HepG2 (cell line): ENCODE measurements around the gene EFCAB11. TPM values are rescaled to one million over a fixed set of nuclear protein-coding genes. Genes with fewer than 3 reads are reported as not detected.

Experiments
- ATAC-seq: fragments of 200-7000 bp; cut with Tn5 transposase; 3 replicates; pipeline ENCODE4 v1.9.1; 2020; ENCODE audit warnings: mild to moderate bottlenecking, moderate library complexity
- BruUV-seq: library from RNA; stranded (reverse); fragments of 400-500 nt; replicated peaks from 2 replicates; lab custom pipeline; 2021; lab: Mats Ljungman, UMichigan
- CTCF ChIA-PET: fragments of 300-600 bp; formaldehyde crosslinking; extraction: SDS; loops from one replicate; lab custom pipeline; 2021; ENCODE audit warnings: low total read pairs, inconsistent platforms, low intra/inter-chr PET ratio; lab: Yijun Ruan, JAX
- POLR2A ChIA-PET: fragments of 350-600 bp; sonication (Branson Sonifier 250); formaldehyde crosslinking; loops from one replicate; lab custom pipeline; 2020; ENCODE audit warnings: antibody characterized with exemption, inconsistent platforms; lab: Yijun Ruan, JAX
- DNase-seq: peaks from one replicate; pipeline ENCODE4 v3.0.0-alpha.2; 2015; ENCODE audit warnings: low spot score
- FAIRE-seq: peaks from 3 replicates; lab custom pipeline; 2011; peaks lifted over from hg19 to GRCh38; lab: Jason Lieb, UNC
- H2AFZ ChIP-seq: one replicate; pipeline ENCODE4 v1.6.1; 2011; ENCODE audit warnings: low read length, inconsistent platforms
- H3K27ac ChIP-seq: fragments of 300-600 bp; 3 replicates; pipeline ENCODE4 v1.8.0; 2011; ENCODE audit warnings: mixed run types, mild to moderate bottlenecking, mixed read lengths, low read length, inconsistent platforms; ENCODE audit not compliant: insufficient read depth; ENCODE audit errors: extremely low read length
- H3K27me3 ChIP-seq, 2 experiments: fragments of 200-600 bp in 1 of 2; 2 replicates in 1 of 2; 3 replicates in 1 of 2; pipeline versions ENCODE4 v1.6.0 to v1.8.0; 2011; ENCODE audit warnings: low read length in 2 of 2, mild to moderate bottlenecking in 2 of 2, moderate library complexity in 2 of 2, inconsistent platforms in 1 of 2; ENCODE audit not compliant: insufficient read depth in 2 of 2, control insufficient read depth in 1 of 2
- H3K36me3 ChIP-seq, 2 experiments: fragments of 200-600 bp in 1 of 2; replicated peaks in 1 of 2; 2 replicates in 1 of 2; 3 replicates in 1 of 2; pipeline versions ENCODE4 v1.5.1 to v1.8.0; 2011; ENCODE audit warnings: low read length in 2 of 2, inconsistent platforms in 1 of 2; ENCODE audit not compliant: insufficient read depth in 2 of 2, control insufficient read depth in 1 of 2
- H3K4me1 ChIP-seq: 2 replicates; pipeline ENCODE4 v1.5.1; 2012; ENCODE audit warnings: low read length, inconsistent platforms; ENCODE audit not compliant: insufficient read depth
- H3K4me2 ChIP-seq: 2 replicates; pipeline ENCODE4 v1.6.0; 2011; ENCODE audit warnings: low read depth, low read length, inconsistent platforms
- H3K4me3 ChIP-seq, 3 experiments: fragments of 200-600 bp in 1 of 3; sonication (generic), shearing (Covaris generic) in 1 of 3; replicated peaks in 1 of 3; 2 replicates each; pipeline ENCODE4 v1.5.1; 2011 to 2016; ENCODE audit warnings: low read length in 3 of 3, inconsistent platforms in 2 of 3, low read depth in 2 of 3, mild to moderate bottlenecking in 2 of 3, control low read depth in 1 of 3, mixed read lengths in 1 of 3; ENCODE audit not compliant: insufficient read depth in 1 of 3
- H3K79me2 ChIP-seq: one replicate; pipeline ENCODE4 v1.6.1; 2011; ENCODE audit warnings: low read length, inconsistent platforms; ENCODE audit not compliant: insufficient read depth
- H3K9ac ChIP-seq: 2 replicates; pipeline ENCODE4 v1.6.0; 2011; ENCODE audit warnings: mild to moderate bottlenecking, low read depth, low read length, inconsistent platforms; ENCODE audit not compliant: insufficient read depth
- H3K9me3 ChIP-seq: 2 replicates; pipeline ENCODE4 v1.5.1; 2012; ENCODE audit warnings: mild to moderate bottlenecking, low read length
- H4K20me1 ChIP-seq: 2 replicates; pipeline ENCODE4 v1.6.0; 2011; ENCODE audit warnings: inconsistent platforms, mild to moderate bottlenecking, low read length, moderate library complexity; ENCODE audit not compliant: insufficient read depth
- KLF15 ChIP-seq: sonication (generic); formaldehyde crosslinking; IDR thresholded peaks from 2 replicates; pipeline ENCODE4 v1.8.1; 2023; ENCODE audit warnings: borderline replicate concordance, mild to moderate bottlenecking, inconsistent platforms, missing genetic modification reagents, mixed read lengths
- MLX ChIP-seq: IDR thresholded peaks from 2 replicates; pipeline ENCODE4 v1.6.1; 2016
- NFE2L1 ChIP-seq: sonication (generic); formaldehyde crosslinking; IDR thresholded peaks from 2 replicates; pipeline ENCODE4 v1.4.0; 2020; ENCODE audit warnings: missing genetic modification reagents, mild to moderate bottlenecking, borderline replicate concordance
- ZNF121 ChIP-seq: sonication (generic); formaldehyde crosslinking; IDR thresholded peaks from 2 replicates; pipeline ENCODE4 v1.5.0; 2020; ENCODE audit warnings: mild to moderate bottlenecking, missing genetic modification reagents
- ZNF282 ChIP-seq: fragments of 450-650 bp; IDR thresholded peaks from 2 replicates; pipeline ENCODE4 v1.6.1; 2018; ENCODE audit not compliant: partially characterized antibody
- WGBS: methylation state at CpG from one replicate; pipeline ENCODE4 v1.1.6; 2017; ENCODE audit warnings: low lambda C conversion rate; 5-methylcytosine and 5-hydroxymethylcytosine counted together
- in situ Hi-C: cut with HindIII; loops from 2 replicates; pipeline ENCODE4 v1.10.0; 2017; ENCODE audit warnings: low pct_unique_long_range_greater_than_20kb; ENCODE audit not compliant: extremely low pct_ligation_motif_present
- intact Hi-C: fragments of 100-400 bp; cut with micrococcal nuclease; formaldehyde crosslinking; loops from one replicate; pipeline ENCODE4 v1.10.0; 2022; ENCODE audit not compliant: unreplicated experiment
- polyA plus RNA-seq, 8 experiments: library from polyadenylated mRNA; depleted of rRNA in 3 of 8; stranded (reverse) in 7 of 8; unstranded in 1 of 8; fragments of >200 nt; fragmentation: Illumina TruSeq in 4 of 8; extraction: Trizol in 4 of 8; gene quantifications; 2 replicates each; pipeline versions ENCODE4 v1.2.1 to v1.2.3, GENCODE V29; 2011 to 2016; ENCODE audit warnings: low read depth in 4 of 8, missing spikeins in 1 of 8, mixed read lengths in 1 of 8; ENCODE audit not compliant: insufficient read depth in 1 of 8
- total RNA-seq, 5 experiments: library from RNA; depleted of rRNA; stranded (reverse); fragments of >200 nt; fragmentation: Illumina TruSeq; extraction: Trizol; gene quantifications; 2 replicates each; pipeline ENCODE4 v1.2.3, GENCODE V29; 2016; ENCODE audit warnings: low read depth in 1 of 5
- TF ChIP-seq, protein P1 (sequence below): sonication (generic); formaldehyde crosslinking; IDR thresholded peaks from 2 replicates; pipeline ENCODE4 v1.4.0; 2020; ENCODE audit warnings: missing genetic modification reagents, borderline replicate concordance

Gene EFCAB11
- total and polyA plus RNA-seq, 2 of the 13 experiments (the other 11 are each of a cell fraction or from before 2014, with no cell fraction given): 8.2 to 31.5 TPM

GRCh38 chr14:89890589-89890988 lies 63.9 kb downstream of the EFCAB11 start:
- intact Hi-C loops (no loop called here), in situ Hi-C loops (no loop called here)
- TF ChIP-seq KLF15 (no peak), ZNF121 (CRISPR knock-in tag) (no peak), ZNF282 (no peak), NFE2L1 (no peak), MLX (CRISPR knock-in tag) (no peak)
- TF ChIP-seq, protein P1, sequence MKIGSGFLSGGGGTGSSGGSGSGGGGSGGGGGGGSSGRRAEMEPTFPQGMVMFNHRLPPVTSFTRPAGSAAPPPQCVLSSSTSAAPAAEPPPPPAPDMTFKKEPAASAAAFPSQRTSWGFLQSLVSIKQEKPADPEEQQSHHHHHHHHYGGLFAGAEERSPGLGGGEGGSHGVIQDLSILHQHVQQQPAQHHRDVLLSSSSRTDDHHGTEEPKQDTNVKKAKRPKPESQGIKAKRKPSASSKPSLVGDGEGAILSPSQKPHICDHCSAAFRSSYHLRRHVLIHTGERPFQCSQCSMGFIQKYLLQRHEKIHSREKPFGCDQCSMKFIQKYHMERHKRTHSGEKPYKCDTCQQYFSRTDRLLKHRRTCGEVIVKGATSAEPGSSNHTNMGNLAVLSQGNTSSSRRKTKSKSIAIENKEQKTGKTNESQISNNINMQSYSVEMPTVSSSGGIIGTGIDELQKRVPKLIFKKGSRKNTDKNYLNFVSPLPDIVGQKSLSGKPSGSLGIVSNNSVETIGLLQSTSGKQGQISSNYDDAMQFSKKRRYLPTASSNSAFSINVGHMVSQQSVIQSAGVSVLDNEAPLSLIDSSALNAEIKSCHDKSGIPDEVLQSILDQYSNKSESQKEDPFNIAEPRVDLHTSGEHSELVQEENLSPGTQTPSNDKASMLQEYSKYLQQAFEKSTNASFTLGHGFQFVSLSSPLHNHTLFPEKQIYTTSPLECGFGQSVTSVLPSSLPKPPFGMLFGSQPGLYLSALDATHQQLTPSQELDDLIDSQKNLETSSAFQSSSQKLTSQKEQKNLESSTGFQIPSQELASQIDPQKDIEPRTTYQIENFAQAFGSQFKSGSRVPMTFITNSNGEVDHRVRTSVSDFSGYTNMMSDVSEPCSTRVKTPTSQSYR (CRISPR knock-in tag): no peak
- Histone ChIP-seq H3K79me2 (no peaks in the 10 kb centered on the region), H3K36me3 (0 out of 5 replicates have a peak, but pooled peaks cover 0 to 2% of the 10 kb centered on the region in 2 experiments), H3K4me3 (no peak overlapping the region), H2AFZ (no peak overlapping the region), H3K27ac (no peak overlapping the region), H3K9me3 (no peaks in the 10 kb centered on the region), H3K4me2 (no peak overlapping the region), H3K27me3 (no peaks in the 10 kb centered on the region), H3K9ac (no peak overlapping the region), H3K4me1 (no peaks in the 10 kb centered on the region), H4K20me1 (no peaks in the 10 kb centered on the region)
- DNase-seq: no peak
- ChIA-PET POLR2A (no interaction called here), CTCF (no interaction called here)
- ATAC-seq: no peak
- FAIRE-seq: no peak
- WGBS: 93% methylated on average over 4 of the region's 4 CpGs
- no TSS peak for BruUV-seq
